Astrocyte of the hippocampus (primary cell): Measurements from ENCODE around the gene TP53I11.
A peak's percentile ranks its signal among the peaks of the same experiment; 100 is the strongest.

Experiments
- DNase-seq: peaks from one replicate; pipeline ENCODE4 v3.0.0; 2011; ENCODE audit warnings: low read depth, low spot score

The TP53I11 gene

DNA sequence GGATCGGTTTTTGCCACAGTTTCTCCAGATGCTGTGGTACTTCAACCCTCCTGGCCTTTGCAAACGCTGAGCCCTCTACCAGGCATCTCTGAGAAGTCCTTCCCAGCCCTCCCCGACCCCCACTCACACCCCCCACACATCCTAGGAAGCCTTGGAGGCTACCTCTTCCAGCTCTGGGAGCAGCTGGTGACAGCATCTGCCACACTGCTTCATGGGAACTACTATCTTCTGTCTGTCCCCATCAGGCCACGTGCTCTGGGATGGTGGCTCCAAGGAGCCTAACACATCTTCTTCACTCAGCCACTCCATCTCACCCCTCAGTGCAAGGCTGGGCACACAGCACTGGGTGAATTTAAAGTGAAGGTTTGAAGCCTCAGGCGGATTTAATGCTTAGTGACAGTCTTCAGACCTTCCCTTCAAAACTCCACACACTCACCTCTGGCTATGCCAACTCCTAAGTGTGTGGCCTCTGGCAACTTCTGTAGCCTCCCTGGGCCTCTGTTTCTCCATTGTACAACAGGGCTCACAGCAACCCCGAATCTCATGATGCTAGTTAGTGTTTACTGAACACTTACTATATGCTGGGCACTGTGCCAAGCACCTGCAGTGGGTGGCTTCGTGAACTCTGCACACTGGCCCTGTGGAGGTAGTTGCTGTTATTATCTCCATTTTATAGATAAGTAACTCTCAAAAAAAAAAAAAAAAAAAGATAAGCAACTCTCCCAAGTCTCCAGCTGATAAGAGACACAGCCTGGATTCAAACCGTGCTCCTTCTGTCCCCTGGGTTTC lies 7.3 kb upstream of the TP53I11 start:
- DNase-seq: no peak

DNA sequence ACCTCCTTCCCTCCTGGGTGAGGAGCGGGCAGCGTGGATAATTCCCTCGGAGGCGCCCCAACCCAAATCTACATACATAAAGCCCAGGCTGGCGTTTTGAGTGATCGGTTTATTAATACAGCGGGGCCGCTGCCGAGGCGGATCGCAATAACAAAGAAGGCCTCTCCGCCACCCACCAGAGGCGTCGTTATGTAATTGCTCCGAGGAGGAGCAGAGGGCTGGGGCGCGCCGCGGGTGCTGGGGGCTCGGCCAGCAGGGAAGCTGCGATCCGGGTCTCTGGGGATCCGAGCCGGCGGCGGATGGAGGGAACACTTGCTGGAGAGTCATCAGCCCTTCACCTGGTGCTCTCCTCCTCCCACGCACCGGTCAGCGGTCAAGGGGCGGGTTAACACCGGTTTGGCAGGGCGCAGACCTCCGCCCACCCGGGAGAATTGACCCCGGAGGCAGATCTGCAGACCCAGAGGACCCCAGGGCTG lies 6.4 kb upstream of the TP53I11 start:
- peak; percentile 21 for DNase-seq

DNA sequence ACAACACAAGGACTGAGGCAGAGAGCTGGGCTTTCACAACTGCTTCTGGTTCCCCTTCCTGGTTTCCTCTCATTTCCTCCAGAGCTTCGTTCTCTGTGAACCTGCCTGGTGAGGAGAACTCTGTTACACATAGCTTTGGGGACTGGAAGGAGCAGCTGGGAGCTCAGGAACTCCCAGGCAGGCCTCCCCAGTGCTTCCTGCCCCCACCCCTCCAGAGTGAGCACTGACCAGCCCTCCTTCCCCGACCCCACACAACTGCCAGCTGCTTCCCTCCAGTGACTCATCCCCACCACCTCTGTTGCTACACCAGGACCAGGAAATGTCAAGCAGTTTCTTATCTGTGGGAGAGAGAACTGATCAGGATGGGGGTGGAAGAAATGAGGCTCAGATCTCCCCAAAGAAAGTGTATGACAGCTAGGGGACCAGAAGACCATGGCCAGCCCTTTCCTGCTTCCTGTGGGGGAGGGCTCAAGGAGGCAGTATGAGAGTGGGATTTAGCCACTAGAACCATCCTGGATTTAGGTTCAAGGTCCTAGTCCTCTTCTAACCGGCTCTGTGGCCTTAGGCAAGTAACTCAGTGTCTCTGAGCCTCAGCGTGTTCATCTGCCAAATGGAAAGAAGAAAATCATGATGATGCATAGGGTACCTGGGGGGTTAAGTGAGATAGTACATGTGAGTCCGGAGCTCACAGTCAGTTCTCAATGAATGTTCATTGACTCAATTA lies 4.5 kb upstream of the TP53I11 start:
- peak; percentile 67 for DNase-seq

DNA sequence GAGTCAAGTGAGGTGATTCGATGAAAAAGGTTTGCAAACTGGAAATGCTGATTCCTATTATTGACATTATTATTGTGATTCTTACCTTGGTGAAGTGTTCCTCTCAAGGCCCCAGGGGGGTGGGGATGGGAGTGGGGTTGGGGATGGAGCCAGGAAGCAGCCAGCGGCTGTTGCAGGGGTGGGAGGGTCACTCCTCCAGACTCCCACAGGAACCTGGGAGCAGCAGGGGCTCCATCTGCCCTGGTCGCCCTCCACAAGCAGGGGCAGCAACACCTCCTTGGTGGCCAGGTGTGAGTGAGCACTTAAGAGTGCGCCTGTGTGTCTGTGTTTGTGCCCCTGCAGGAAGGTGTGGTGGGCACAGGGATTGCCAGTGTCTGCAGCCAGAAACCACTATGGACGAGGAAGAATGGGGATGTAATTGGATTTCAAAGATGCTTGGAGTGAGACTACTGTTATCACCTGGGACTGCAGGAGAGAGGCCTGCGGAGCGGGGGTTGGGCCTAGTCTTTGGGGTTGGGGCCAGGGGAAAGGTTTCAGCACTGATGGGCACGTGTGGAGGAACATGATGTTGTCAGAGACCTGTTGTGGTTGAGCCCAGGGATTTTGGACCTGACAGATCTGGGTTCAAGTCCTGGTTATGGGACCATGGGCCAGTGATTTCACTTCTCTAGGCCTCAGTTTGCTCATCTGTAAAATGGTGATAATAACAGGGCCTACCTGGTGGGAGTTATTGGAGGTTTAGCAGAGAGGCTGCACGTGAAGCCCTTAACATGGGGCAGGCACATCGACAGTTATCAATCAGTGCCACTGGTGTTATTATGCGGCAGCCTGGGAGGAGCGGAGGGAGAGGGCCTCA lies 3.6 kb upstream of the TP53I11 start:
- DNase-seq: no peak

DNA sequence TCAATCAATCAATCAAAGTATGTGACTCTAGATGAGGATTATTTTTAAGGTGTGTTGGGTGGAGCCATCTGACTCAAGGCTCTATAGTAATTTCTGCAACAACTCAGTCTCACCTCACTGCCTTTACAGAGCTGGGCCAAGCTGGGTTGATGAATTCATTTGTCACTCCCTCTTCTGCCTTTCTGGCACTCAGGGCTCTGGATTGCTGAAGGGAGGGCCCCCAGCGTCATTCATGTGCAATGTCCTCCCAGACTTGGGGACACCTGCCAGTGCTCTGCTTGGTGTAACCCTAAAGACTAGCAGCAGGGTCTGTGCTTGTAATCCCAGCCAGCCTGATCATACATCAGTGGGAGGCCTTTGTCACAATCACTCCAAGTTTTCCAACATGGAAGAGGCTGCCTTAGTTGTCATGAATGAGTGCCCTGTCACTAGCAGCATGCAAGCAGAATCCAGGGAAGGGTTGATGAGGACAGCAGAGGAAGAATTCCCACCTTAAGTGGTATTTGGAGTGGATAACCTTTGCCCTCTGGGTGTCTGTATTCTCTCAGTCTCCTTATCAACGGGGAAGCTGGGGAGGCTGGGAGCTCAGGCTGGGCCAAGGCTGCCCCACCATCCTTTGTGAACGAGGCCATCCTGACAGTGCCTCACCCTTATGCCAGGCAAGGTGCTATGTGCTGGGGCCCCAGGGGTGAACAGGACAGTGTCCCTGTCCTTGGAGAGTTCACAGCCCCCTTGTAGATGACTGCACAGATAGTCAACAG lies 2.0 kb upstream of the TP53I11 start:
- no peak for DNase-seq

DNA sequence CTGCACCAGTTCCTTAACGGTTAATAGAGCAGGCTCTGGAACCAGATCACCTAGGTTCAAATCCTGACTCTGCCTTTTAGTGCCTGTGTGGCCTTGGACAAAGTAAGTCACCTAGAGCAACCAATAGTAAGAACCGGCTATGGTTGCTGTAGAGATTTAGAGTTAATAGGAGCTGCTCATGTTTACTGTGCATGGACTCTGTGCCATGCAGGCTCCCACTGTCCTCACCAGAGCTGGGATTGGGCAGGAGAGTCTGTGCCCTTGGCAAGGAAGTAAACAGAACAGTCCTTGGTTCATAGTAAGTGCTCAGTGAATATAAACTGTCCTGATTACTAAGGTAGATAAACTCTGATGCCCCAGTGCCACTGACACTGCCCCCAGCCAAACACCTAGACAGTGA lies 1.4 kb upstream of the TP53I11 start:
- DNase-seq: no peak

DNA sequence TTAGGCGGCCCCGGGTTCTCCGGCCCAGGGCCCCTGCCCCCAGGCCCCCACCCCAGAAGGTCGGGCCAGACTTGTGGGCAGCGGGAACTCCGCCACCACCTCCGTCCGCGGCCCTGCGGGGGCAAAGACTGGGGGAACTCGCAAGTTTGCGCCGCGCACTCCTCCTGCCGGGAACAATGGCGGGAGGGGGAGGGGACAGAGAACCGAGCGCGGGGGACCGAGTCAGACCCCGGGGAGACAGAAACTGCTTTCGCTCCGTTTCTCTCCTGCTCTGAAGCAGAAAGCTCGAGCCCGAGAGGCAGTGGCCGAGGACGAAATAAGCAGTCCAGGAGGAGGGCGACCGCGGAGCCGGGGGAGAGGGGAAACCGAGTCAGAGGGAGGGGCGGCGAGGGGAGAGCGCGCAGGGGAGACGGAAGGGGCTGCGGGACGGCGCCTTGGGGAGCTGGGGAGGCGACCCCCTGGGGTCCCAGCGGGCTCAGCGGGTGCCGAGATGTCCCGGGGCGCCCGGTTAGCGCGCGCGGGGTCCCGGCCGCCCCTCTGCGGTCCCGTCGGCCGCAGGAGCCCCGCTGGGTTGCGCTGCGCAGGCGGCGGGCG lies 555 bp downstream of the TP53I11 start:
- peak; percentile 55 for DNase-seq

DNA sequence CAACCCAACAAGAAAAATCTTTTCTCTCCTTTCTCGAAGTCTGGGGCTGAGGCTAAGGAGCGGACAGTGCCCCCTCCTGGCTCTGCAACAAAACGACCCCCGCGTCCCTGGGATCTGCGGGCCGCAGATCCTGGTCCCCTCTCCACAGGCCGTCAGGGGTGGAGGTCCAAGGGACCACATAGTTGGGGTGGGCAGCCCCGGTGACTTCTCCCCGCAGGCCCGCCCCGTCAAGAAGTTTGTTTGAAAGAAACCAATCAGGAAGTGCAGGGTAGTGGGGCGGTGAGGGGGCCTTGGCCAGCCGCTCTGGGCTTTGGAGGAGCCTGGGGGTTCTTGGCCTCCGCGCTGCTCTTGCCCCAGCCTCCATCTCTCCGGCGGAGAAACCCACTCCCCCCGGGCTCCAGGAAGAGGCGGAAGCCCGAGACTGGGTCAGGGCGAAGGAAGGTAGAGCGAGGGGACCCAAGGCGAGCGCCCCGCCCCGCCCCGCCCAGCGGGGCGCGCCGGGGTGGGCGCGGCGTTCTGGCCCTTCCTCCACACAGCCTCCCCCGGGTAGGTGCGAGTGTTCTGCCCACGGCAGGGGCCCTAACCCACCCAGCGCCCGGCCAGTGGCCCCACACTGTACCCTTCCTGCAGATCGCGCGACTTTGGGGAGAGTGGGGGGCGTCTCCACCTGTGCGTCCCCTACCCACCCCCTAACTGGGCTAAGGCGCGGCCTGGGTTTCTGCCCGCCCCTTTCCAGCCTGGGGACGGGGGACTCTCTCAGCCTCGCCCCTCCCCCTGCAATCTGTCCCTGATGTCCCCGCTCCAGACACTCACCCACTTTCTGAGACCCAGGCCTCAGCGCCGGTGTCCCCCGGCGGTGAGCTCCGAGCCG lies 1.3 kb downstream of the TP53I11 start:
- peak; percentile 73 for DNase-seq

DNA sequence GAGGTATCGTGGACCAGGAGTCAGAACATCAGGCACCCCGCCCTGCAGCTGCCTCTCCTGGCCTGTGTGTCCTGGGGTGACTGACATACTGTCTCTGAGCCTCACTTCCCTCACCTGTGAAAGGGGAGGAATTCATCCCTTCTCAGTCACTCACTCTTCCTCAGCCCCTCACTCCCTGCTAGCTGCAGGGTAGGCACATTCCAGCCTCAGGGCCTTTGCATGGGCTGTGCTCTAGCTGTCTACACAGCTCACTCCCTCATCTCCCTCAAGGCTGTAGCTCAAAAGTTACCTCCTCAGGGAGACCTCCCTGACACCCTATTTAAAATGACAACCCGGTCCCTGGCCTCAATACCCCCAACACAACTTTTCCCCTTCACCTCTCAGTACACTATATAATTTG lies 2.5 kb downstream of the TP53I11 start:
- no peak for DNase-seq

DNA sequence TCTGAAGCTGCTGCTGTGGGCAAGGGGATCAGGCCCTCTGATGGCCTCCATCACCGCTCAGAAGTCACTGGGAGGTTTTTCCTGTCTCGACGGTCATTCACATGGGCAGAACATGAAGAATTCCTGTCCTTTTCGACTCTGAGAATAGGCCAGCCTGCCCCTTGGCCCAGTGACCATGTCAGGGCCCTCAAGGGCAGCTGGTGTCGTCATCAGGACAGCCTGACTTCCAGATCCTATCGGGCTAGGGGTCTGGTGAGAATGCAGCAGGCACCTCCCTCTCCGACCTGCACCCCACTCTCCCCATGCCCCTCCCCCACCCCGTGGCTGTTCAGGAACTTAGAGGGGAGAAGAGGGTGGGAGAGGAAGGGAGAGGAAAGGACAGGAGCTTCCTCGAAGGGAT lies 3.6 kb downstream of the TP53I11 start:
- DNase-seq: no peak

DNA sequence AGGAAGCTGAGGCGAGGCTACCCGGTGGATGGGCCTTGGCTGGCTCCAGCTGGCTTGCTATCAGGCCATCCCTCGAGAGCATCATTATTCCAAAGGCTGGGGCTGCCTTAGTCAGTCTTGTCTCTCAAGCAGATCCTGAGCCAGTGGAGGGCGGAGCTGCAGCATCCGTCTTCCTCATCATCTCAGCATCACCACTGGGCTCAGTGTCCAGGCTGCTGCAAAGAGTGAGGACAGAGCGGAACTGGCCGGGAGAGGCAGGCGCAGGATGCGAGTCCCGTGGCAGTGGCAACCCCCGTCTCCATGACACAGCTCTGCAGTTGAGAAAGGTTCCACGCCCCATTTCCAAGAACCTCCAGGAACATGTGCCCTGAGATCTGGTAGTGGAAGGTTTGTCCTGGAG lies 4.4 kb downstream of the TP53I11 start:
- DNase-seq: no peak

DNA sequence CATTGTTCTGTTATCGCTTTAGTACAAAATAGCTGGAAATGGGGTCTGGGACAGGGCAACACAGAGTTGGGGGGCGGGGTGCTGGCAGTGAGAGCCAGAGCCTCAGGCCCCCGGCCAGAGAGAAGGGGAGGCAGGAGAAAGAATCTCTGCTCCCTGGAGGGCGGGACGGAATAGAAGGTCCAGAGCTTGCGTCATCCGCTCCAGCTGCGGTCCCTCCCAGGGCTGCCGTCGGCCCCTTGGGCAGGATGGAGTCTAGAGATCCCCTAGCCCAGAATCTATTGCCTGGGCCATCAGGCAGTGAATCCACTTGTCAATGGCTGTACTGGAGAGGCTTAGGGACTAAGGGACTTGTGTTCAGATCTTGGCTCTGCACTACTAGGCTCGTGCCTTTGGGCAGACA lies 5.0 kb downstream of the TP53I11 start:
- DNase-seq: no peak

DNA sequence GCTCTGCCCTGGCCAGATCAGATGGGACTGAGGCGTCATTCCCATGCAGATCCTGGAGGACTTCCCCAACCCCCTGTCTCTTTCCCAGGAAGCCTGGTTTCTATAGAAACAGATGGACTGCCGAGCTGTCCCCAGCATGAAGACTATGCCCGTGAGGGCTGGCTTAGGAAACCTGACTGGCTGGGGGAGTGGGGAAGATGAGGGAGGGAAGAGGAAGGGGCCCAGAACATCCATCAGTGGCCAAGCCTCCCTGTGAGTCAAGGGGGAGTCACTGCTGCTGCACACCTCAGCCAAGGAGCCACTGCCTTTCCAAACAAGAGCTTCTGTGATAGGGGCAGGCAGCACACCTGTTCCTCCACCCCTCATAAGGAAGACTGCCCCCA lies 5.8 kb downstream of the TP53I11 start:
- no peak for DNase-seq

DNA sequence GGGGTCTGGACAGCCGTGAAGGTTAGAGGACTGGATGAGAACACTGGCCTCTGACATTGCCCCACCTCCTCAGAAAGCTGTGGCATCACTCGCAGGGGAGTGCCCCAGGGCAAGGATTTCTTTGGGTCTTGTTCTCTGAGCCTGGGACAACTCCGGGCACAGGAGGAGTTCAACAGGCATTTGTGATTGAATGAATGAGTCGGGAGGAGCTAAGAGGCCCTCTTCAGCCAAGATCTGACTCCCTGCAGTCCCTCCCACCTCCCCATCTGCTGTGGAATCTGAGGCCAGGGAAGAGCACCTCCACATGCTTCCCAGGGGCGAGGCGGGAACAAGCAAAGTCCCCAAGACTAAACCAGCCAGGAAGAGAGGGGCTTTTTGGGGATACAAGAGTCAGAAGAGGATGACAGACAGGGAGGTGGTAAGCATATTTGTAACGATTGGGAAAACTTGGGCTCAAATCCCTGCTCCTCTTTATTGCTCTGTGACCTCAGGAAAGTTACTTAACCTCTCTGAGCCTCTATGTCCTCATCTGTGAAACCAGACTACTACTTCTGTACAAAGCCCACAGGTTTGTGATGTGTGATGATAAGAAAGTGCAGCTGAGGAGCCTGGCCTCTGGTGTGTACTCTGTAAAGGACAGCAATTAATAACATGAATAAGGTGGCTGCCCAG lies 6.4 kb downstream of the TP53I11 start:
- DNase-seq: no peak

DNA sequence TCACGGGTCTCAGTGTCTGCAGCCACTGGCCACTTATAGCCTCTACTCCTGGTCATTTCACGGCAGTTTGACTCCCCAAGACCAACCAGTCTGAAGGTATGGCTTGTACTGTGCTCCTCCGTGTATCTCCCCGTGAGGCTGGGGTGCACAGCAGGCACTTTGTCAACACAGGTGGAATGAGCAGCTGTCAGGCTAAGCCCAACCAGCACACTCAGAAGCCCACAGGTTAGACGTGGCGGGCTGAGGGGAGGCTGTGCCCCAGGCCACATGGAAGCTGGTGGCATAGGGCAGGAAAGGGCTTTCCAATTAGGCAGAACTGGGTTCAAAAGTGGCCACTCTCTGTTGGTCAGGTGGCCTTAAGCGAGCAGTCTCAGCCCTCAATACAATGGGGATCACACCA lies 7.0 kb downstream of the TP53I11 start:
- no peak for DNase-seq

DNA sequence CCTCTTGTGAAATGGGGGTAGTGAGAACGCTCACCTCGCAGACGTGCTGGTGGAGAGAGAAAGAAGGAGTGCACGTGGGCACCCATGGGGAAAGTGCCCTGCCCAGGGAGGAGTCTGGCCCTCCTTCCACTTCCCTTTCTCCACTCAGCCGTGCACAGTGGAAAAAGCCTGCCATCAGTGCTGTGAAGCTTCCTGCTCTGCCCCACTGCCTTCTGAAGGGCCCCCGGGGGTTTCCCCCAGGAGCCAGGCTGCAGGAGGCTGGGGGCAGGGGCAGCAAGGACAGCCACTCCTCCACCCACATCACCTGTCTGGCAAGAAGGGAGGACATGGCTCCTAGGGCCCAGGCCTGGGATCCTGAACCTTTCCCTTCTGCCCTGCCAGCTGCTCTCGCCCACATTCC lies 7.6 kb downstream of the TP53I11 start:
- no peak for DNase-seq

DNA sequence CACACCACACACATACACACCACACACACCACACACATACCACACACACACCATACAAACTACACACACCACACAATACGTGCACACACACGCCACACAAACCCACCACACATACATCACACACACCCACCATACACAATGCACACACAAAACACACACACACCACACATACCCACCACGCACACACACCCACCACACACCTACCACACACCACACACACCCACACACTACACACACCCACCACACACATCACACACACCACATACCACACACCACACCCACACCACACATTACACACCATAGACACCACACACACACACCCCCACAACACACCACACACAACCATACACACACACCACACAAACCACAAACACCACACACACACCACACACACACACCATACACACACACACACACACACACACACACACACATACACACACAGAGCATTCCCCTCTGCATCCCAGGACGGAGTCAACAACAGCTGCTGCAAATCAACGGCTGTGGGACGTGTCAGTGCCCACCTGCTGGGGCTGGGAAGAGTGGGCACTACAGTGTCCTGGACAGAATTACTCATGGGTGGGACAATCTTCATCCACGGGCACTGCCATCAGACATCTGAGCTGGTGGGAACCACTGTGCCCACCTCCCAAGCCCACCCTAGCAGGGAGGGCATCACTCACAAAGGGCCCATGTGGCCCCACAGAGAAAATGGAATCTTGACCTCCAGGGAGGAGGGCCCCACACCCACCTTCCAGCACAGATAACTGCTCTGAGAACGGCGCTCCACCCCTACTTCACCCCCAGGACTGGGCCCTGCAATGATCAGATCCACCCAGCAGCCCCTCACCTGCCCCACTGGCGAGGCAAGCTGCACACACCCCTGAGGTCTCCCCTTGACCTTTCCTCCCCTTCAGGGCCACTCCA lies 8.4 kb downstream of the TP53I11 start:
- DNase-seq: no peak

DNA sequence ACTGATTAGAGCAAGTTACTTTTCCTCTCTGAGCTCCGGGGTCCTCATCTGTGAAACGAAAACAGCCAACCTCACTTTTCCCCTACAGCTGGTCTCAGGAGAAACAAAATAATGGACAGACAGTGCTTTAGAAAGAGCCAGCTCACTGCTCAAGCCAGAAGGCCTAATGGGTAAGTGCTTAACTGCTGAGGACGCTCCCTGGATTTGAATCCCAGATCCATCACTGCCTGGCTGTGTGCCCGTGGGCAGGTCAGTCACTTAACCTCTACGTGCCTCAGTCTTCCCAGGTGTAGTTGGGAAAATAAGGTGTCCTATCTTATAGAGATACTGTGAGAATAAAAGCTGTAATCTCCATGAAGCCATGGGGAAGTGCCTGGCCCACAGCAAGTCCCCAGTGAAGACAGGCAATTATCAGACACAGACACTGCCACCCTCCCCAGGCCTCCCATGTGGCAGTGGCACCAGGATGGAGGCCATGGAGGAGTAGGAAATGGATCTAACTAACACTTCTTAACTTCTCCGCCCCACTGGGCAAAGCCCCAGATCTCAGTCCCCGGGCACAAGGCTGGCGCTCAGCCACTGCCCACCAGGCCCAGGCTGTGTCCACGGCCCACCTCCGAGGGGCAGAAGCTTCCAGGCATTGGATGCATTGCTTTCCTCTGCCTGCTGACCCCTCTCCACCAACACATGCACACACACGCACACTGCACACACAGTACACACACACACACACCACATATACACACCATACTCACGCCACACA lies 9.2 kb downstream of the TP53I11 start:
- no peak for DNase-seq
